Stimulated activated CD4-positive, alpha-beta T cell treated with anti-CD3 and anti-CD28 coated beads, Interleukin-12 subunit alpha, Interleukin-12 subunit beta, amount 100 ng/mL, for 24 hours (primary cell): Measurements from ENCODE around the gene PLEKHA5.
"Not testable (repeated sequence)": the region's sequence is repeated elsewhere in the genome, so short reads cannot be mapped to it uniquely, and the experiment has no call there.

ENCODE experiments used
- DNase-seq, 2 experiments: peaks; one replicate each; pipeline ENCODE4 v3.0.0-alpha.2; 2020; ENCODE audit warnings: low read depth in 2 of 2

Gene PLEKHA5

DNA sequence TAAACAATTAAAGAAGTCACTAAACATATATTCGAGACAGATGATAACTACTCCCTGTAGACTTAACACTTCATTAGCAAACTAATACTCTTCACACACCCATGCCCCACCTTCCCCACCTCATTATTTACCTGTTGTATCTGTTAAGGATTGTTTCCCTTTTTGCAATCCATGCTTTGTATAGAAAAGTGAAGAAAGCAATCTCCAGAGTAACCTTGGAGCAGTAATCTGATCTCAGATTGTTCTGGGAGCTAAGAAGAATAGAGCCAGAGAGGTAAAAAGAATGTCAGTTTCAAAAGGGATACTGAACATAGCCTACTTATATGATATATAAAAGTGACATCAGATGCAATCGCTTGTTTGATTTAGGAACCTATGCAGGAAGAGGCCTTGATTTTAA lies 37.4 kb downstream of the PLEKHA5 start:
- DNase-seq, result no peak

DNA sequence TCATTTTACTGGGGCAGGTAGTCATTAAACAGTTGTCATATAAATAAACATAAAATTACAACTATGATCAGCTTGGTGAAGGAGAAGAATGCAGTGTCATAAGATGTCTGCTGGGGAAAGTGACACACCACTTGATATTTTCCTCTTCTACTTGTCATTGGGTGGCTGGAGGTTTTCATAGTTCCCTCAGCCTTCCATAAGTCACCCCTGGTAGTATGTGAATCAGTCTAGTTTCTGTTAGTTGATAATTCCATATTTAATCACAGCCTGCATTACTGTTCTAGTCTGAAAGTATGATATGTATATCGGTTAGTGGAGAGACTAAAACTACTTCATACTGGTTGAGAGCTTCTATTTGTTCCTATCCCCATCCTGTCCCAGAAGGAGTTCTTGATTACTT lies 38.2 kb downstream of the PLEKHA5 start:
- DNase-seq, result no peak

DNA sequence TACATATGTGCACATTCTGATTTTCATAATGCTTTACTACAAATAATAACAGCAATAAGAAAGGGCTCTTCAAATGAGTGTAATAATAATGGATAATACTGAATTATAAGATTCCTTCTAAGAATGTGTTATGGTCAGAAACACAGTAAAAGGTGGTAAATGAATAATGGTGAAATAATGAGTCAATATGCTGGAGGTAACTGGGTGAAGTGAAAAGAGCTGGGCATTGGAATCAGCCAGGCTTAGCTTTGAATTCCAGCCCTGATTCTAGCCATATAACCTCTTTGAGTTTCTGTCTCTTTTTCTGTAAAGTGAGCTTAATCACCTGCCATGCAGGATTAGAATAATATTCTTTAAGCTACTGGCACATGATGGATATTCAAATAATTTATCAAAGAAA lies 39.1 kb downstream of the PLEKHA5 start:
- DNase-seq, result no peak

DNA sequence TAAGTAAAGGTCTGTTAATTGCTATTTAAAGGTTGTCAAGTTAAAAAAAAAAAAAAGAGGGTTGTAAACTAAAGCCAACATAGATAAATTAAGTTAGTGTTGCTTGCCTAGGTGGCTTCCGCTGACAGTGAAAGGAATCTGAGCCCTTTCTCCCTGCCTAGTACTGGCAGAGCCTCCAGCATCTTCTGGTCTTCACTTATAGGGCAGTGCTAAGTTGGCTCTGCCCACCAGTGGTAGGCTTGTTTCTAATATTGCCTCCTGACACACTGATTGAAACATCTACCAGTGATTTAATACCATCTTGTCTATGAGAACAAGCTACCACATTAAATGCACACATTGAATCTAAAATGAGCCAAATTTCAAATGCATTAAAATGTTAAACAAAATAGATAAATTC lies 39.7 kb downstream of the PLEKHA5 start:
- DNase-seq, result no peak

DNA sequence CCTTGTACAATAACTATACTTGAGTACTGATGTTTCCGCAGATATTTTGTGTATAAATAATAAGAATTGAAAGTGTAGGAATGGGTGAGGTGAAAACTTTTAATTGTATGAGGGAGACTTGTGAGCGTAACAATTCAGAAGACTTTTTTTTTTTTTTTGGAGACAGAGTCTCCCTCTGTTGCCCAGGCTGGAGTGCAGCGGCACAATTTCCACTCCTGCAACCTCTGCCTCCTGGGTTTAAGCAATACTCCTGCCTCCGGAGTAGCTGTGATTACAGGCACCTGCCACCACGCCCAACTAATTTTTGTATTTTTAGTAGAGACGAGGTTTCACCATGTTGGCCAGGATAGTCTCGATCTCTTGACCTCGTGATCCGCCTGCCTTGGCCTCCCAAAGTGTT lies 40.8 kb downstream of the PLEKHA5 start:
- DNase-seq, result not testable (repeated sequence)

GRCh38 chr12:19171731-19172130 lies 42.2 kb downstream of the PLEKHA5 start:
- DNase-seq, result no peak

- no peak for DNase-seq
Observed at GRCh38 chr12:19177754-19178153, 48.2 kb downstream of the PLEKHA5 start.

- DNase-seq, result no peak
Observed at GRCh38 chr12:19179986-19180385, 50.5 kb downstream of the PLEKHA5 start.

DNA sequence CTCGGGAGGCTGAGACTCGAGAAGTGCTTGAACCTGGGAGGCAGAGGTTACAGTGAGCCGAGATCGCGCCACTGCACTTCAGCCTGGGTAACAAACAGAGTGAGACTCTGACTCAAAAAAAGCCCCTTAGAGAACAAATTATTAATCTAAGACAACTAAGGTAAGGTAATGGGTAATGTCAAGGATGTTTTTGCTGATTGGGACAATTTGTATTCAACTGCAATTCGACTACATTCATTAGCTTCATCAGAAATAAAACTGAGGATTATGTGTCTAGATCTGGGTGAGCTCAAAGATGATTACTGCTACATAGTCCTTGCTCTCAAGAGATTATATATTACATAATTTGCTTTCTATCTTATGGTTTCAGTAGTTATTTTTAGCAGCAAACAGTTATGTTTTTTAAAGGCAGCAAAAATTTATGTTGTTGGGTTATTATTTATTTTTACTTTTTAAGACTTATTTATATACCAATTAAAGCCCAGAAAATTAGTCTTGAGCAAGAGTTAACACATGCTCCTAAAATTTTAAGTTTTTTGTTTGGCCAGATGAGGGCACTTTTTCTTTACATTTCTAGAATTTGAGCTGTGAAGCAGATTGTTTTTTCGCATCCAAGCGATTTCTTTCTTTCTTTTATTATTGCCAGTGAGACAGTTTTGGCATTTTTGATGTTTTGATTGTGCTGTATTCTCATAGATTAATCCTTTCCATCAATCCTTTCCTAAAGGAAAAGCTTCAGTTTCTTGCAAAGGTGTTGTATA lies 52.3 kb downstream of the PLEKHA5 start:
- DNase-seq, result no peak

- DNase-seq, result no peak
Observed at GRCh38 chr12:19183121-19183838, 53.7 kb downstream of the PLEKHA5 start.

GRCh38 chr12:19185262-19185929 lies 55.9 kb downstream of the PLEKHA5 start:
- no peak for DNase-seq

GRCh38 chr12:19186722-19187661 lies 57.5 kb downstream of the PLEKHA5 start:
- DNase-seq, result no peak

DNA sequence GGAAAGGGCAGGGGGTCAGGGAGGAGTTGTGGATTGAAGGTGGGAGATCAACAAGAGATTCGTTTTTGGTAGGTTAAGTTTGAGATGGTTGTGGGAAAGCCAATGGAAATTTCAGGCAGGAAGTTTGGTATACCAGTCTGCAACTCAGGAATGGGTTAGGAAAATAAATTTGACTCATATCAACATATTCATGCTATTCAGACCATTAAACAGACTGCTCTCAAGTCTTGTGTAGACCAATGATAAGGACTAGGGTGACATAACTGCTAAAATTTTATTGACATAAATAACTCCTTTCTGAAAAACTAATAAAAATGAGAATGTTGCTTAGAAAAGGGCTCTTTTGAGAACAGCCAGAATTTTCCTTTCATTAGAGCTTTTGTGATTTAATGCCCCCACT lies 60.0 kb downstream of the PLEKHA5 start:
- no peak for DNase-seq

GRCh38 chr12:19190292-19191031 lies 60.9 kb downstream of the PLEKHA5 start:
- DNase-seq, result no peak

DNA sequence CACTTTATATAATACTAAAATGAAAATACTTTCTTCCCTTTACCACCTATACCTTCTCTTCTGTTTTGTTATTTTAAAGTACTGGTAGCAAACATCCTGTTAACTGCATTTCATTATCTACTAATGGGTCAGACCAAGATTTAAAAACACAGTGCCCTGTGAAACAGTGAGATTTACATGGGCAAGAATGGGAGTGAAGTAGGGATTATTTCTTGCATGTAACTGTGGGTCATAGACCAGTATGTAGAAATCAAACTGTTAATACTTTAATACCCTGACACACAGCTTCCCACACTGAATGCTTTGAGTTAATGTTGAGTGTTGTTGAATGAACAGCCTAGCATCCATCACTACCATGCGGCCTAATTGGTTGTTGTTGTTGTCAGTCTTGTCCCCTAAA lies 61.6 kb downstream of the PLEKHA5 start:
- no peak for DNase-seq

DNA sequence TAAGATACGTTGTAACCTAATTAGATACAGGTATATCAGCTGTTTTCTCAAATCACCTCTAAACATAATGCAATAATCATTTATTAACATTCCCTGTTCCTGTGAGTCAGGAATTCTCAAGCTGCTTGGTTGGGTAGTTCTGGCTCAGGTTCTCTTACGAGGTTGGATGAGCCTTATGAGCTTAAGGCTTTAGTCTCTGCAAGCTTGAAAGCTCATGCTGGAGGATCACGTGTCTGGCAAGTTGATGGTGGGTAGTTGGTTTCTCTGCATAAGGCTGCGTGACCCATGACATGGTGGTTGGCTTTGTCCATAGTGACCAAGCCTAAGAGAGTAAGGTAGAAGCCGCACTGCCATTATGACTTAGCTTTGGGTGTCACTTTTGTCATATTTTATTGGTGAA lies 62.0 kb downstream of the PLEKHA5 start:
- no peak for DNase-seq

DNA sequence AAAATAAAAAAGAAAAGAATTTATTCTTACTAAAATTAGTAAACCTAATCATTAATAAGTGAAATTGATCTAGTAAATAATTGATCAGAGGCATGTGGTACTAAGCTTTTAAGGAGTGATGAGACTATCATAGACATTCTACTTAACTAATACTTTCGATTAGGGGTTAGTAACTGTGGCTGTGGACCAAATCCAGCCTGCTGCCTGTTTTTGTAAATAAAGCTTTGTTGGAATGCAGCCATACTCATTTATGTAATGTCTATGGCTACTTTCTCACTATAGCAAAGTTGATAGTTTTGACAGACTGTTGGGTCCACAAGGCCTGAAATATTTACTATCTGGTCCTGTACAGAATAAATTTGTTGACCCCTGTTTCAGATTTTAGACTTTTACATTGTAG lies 63.2 kb downstream of the PLEKHA5 start:
- no peak for DNase-seq

GRCh38 chr12:19194963-19195362 lies 65.4 kb downstream of the PLEKHA5 start:
- no peak for DNase-seq

- DNase-seq, result no peak
Observed at GRCh38 chr12:19196959-19197630, 67.6 kb downstream of the PLEKHA5 start.

- no peak for DNase-seq
Observed at GRCh38 chr12:19198272-19198671, 68.7 kb downstream of the PLEKHA5 start.
